HepG2 (cell line): ENCODE measurements around the gene CDC42BPG. TPM values are rescaled to one million over a fixed set of nuclear protein-coding genes. Genes with fewer than 3 reads are reported as not detected.

Experiments used
- ATM ChIP-seq: fragments of 450-650 bp; IDR thresholded peaks from 2 replicates; pipeline ENCODE4 v1.7.1; 2017; ENCODE audit warnings: mild to moderate bottlenecking, borderline replicate concordance
- CBX2 ChIP-seq, 2 experiments: fragments of 200-600 bp in 1 of 2; sonication (generic); formaldehyde crosslinking in 1 of 2; IDR thresholded peaks; 2 replicates each; pipeline versions ENCODE4 v1.7.0 to v1.8.1; 2018 to 2022; ENCODE audit warnings: low read depth in 2 of 2, low read length in 1 of 2, mild to moderate bottlenecking in 1 of 2, missing genetic modification reagents in 1 of 2
- FOXP1 ChIP-seq, 2 experiments: fragments of 450-650 bp in 1 of 2; IDR thresholded peaks; 2 replicates each; pipeline ENCODE4 v1.6.1; 2017 to 2018; ENCODE audit warnings: antibody characterized with exemption in 1 of 2
- HCFC1 ChIP-seq: fragments of 150-350 bp; IDR thresholded peaks from 2 replicates; pipeline ENCODE4 v1.6.1; 2014; ENCODE audit warnings: low read depth, low read length
- JARID2 ChIP-seq: sonication (generic); formaldehyde crosslinking; IDR thresholded peaks from 2 replicates; pipeline ENCODE4 v1.8.1; 2023; ENCODE audit warnings: missing genetic modification reagents, inconsistent platforms; ENCODE audit not compliant: insufficient replicate concordance
- KDM1A ChIP-seq: IDR thresholded peaks from 2 replicates; pipeline ENCODE4 v1.6.1; 2016; ENCODE audit warnings: missing compliant biosample characterization
- KDM6A ChIP-seq: IDR thresholded peaks from 2 replicates; pipeline ENCODE4 v1.6.1; 2016; ENCODE audit warnings: low read depth
- KLF13 ChIP-seq: sonication (generic); formaldehyde crosslinking; IDR thresholded peaks from 2 replicates; pipeline ENCODE4 v1.4.0; 2020; ENCODE audit warnings: mild to moderate bottlenecking, missing genetic modification reagents
- PLRG1 ChIP-seq: fragments of 450-650 bp; conservative IDR thresholded peaks from 2 replicates; pipeline ENCODE4 v1.6.1; 2016
- RARG ChIP-seq: sonication (generic); formaldehyde crosslinking; IDR thresholded peaks from 2 replicates; pipeline ENCODE4 v1.4.0; 2020; ENCODE audit warnings: low read depth, mild to moderate bottlenecking, missing genetic modification reagents
- RFX3 ChIP-seq: IDR thresholded peaks from 2 replicates; pipeline ENCODE4 v1.6.1; 2016; ENCODE audit warnings: missing biosample characterization, missing genetic modification reagents
- RFX5 ChIP-seq: IDR thresholded peaks from 2 replicates; pipeline ENCODE4 v1.6.1; 2011; ENCODE audit warnings: low read depth, low read length, improper control_type of control experiment
- TBX3 ChIP-seq: fragments of 450-650 bp; IDR thresholded peaks from 2 replicates; pipeline ENCODE4 v1.6.1; 2017; ENCODE audit warnings: antibody characterized with exemption, mild to moderate bottlenecking, inconsistent platforms, borderline replicate concordance
- ZBTB7A ChIP-seq: sonication (generic); formaldehyde crosslinking; IDR thresholded peaks from 2 replicates; pipeline ENCODE4 v1.8.0; 2022; ENCODE audit warnings: mild to moderate bottlenecking, missing genetic modification reagents
- ZFP82 ChIP-seq: sonication (generic); formaldehyde crosslinking; IDR thresholded peaks from 2 replicates; pipeline ENCODE4 v1.5.1; 2020; ENCODE audit warnings: mild to moderate bottlenecking, missing genetic modification reagents, borderline replicate concordance
- ZNF761 ChIP-seq: sonication (generic); formaldehyde crosslinking; conservative IDR thresholded peaks from 2 replicates; pipeline ENCODE4 v1.4.0; 2020; ENCODE audit warnings: mild to moderate bottlenecking, missing genetic modification reagents
- ZNF792 ChIP-seq: IDR thresholded peaks from 2 replicates; pipeline ENCODE4 v1.6.1; 2016
- polyA plus RNA-seq, 8 experiments: library from polyadenylated mRNA; depleted of rRNA in 3 of 8; stranded (reverse) in 7 of 8; unstranded in 1 of 8; fragments of >200 nt; fragmentation: Illumina TruSeq in 4 of 8; extraction: Trizol in 4 of 8; gene quantifications; 2 replicates each; pipeline versions ENCODE4 v1.2.1 to v1.2.3, GENCODE V29; 2011 to 2016; ENCODE audit warnings: low read depth in 4 of 8, missing spikeins in 1 of 8, mixed read lengths in 1 of 8; ENCODE audit not compliant: insufficient read depth in 1 of 8
- total RNA-seq, 5 experiments: library from RNA; depleted of rRNA; stranded (reverse); fragments of >200 nt; fragmentation: Illumina TruSeq; extraction: Trizol; gene quantifications; 2 replicates each; pipeline ENCODE4 v1.2.3, GENCODE V29; 2016; ENCODE audit warnings: low read depth in 1 of 5
- TF ChIP-seq, protein P1 (sequence below): sonication (generic); formaldehyde crosslinking; IDR thresholded peaks from 2 replicates; pipeline ENCODE4; 2020; ENCODE audit warnings: missing genetic modification reagents, mild to moderate bottlenecking, borderline replicate concordance
- TF ChIP-seq, protein P2 (sequence below): sonication (generic); formaldehyde crosslinking; conservative IDR thresholded peaks from 2 replicates; pipeline ENCODE4 v1.8.1; 2023; ENCODE audit warnings: missing genetic modification reagents
- TF ChIP-seq, protein P3 (sequence below): sonication (generic); formaldehyde crosslinking; IDR thresholded peaks from 2 replicates; pipeline ENCODE4 v1.4.0; 2020; ENCODE audit warnings: missing genetic modification reagents
- TF ChIP-seq, protein P4 (sequence below): sonication (generic); formaldehyde crosslinking; IDR thresholded peaks from 2 replicates; pipeline ENCODE4 v1.4.0; 2020; ENCODE audit warnings: mild to moderate bottlenecking, missing genetic modification reagents

Gene CDC42BPG
- total and polyA plus RNA-seq, 2 of the 13 experiments (the other 11 are each of a cell fraction or from before 2014, with no cell fraction given): 0.55 to 1.4 TPM

DNA sequence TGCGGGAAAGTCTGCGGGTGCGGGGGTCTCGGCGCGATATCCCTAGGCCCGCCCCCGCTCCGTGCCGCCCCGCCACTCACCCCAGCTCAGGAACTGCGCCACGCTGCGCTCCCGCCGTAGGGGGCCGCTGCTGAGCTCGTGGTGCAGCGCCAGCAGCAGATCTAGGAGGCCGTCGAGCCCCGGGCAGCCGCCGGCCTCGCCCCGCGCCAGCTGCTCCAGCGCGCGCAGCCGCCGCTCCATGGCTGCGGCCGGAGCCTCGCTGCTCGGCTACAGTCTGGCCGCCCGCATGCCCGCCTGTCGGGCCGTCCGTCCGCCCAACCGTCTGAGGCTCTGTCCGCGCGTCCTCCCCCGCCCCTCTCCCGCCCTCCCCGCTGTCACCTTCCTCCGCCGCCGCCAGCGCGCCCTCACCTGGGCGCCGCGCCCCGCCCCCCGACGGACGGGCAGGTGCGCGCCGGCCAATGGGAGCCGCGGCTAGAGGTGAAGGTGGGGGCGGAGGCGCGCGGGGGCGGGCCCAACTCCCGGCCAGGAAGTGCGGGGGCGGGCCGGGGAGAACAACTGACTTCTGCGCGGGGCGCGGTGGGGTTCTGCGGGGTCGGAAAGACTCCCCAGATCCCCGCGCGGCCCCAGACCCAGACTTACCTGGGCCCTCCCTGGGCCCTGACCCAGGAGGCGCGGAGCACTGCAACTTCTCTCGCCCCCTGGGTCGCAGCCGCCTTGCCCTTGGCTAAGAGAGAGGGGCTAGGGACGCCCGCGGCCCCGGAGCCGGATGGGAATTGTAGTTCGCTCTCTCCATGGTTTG is at the start of gene CDC42BPG (continued):
- TF ChIP-seq, protein P1, sequence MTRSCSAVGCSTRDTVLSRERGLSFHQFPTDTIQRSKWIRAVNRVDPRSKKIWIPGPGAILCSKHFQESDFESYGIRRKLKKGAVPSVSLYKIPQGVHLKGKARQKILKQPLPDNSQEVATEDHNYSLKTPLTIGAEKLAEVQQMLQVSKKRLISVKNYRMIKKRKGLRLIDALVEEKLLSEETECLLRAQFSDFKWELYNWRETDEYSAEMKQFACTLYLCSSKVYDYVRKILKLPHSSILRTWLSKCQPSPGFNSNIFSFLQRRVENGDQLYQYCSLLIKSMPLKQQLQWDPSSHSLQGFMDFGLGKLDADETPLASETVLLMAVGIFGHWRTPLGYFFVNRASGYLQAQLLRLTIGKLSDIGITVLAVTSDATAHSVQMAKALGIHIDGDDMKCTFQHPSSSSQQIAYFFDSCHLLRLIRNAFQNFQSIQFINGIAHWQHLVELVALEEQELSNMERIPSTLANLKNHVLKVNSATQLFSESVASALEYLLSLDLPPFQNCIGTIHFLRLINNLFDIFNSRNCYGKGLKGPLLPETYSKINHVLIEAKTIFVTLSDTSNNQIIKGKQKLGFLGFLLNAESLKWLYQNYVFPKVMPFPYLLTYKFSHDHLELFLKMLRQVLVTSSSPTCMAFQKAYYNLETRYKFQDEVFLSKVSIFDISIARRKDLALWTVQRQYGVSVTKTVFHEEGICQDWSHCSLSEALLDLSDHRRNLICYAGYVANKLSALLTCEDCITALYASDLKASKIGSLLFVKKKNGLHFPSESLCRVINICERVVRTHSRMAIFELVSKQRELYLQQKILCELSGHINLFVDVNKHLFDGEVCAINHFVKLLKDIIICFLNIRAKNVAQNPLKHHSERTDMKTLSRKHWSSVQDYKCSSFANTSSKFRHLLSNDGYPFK: no peak
- TF ChIP-seq, protein P2, sequence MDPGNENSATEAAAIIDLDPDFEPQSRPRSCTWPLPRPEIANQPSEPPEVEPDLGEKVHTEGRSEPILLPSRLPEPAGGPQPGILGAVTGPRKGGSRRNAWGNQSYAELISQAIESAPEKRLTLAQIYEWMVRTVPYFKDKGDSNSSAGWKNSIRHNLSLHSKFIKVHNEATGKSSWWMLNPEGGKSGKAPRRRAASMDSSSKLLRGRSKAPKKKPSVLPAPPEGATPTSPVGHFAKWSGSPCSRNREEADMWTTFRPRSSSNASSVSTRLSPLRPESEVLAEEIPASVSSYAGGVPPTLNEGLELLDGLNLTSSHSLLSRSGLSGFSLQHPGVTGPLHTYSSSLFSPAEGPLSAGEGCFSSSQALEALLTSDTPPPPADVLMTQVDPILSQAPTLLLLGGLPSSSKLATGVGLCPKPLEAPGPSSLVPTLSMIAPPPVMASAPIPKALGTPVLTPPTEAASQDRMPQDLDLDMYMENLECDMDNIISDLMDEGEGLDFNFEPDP: no peak
- TF ChIP-seq PLRG1: no peak
- no peak for TF ChIP-seq RFX3 (CRISPR knock-in tag)
- TF ChIP-seq HCFC1: peak; percentile 49; the same call in 1 of the 2 replicates
- TF ChIP-seq, protein P3, sequence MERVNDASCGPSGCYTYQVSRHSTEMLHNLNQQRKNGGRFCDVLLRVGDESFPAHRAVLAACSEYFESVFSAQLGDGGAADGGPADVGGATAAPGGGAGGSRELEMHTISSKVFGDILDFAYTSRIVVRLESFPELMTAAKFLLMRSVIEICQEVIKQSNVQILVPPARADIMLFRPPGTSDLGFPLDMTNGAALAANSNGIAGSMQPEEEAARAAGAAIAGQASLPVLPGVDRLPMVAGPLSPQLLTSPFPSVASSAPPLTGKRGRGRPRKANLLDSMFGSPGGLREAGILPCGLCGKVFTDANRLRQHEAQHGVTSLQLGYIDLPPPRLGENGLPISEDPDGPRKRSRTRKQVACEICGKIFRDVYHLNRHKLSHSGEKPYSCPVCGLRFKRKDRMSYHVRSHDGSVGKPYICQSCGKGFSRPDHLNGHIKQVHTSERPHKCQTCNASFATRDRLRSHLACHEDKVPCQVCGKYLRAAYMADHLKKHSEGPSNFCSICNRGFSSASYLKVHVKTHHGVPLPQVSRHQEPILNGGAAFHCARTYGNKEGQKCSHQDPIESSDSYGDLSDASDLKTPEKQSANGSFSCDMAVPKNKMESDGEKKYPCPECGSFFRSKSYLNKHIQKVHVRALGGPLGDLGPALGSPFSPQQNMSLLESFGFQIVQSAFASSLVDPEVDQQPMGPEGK: peak; percentile 12; the same call in 1 of the 2 replicates
- no peak for TF ChIP-seq ATM
- TF ChIP-seq RARG (CRISPR knock-in tag): no peak
- no peak for TF ChIP-seq KDM1A (CRISPR knock-in tag)
- TF ChIP-seq ZFP82 (CRISPR knock-in tag): no peak
- TF ChIP-seq, protein P4, sequence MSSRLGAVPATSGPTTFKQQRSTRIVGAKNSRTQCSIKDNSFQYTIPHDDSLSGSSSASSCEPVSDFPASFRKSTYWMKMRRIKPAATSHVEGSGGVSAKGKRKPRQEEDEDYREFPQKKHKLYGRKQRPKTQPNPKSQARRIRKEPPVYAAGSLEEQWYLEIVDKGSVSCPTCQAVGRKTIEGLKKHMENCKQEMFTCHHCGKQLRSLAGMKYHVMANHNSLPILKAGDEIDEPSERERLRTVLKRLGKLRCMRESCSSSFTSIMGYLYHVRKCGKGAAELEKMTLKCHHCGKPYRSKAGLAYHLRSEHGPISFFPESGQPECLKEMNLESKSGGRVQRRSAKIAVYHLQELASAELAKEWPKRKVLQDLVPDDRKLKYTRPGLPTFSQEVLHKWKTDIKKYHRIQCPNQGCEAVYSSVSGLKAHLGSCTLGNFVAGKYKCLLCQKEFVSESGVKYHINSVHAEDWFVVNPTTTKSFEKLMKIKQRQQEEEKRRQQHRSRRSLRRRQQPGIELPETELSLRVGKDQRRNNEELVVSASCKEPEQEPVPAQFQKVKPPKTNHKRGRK (CRISPR knock-in tag): no peak
- no peak for TF ChIP-seq TBX3
- TF ChIP-seq KDM6A (CRISPR knock-in tag): no peak
- TF ChIP-seq FOXP1 (IDR thresholded peaks at IDR 0.05): no peak
- TF ChIP-seq FOXP1 (CRISPR knock-in tag; IDR thresholded peaks at IDR 0.05): no peak
- TF ChIP-seq ZNF792 (CRISPR knock-in tag): no peak
- TF ChIP-seq RFX5: no peak
- TF ChIP-seq ZBTB7A (CRISPR knock-in tag): no peak
- TF ChIP-seq KLF13 (CRISPR knock-in tag): no peak
- TF ChIP-seq JARID2: no peak
- TF ChIP-seq ZNF761: no peak
- TF ChIP-seq CBX2 (IDR thresholded peaks at IDR 0.05; ENCODE audit: low read depth, low read length): no peak
- TF ChIP-seq CBX2 (CRISPR knock-in tag; IDR thresholded peaks at IDR 0.05; ENCODE audit: low read depth): no peak; the same call in 1 of the 2 replicates
